Tibial artery (tissue), 4 donors: ENCODE data around the gene MTMR3.

Experiments
- DNase-seq, 2 donors: peaks; one replicate each; pipeline ENCODE4 v3.0.0-alpha.2; 2019
- H3K27ac ChIP-seq, 2 donors: fragments of 200-600 bp; sonication (generic) in 1 of 2; 1 replicate in 1 of 2; 2 replicates in 1 of 2; pipeline ENCODE4 v1.5.1; 2018 to 2019; ENCODE audit warnings: mild to moderate bottlenecking in 1 of 2
- H3K27me3 ChIP-seq, 2 donors: fragments of 200-600 bp; sonication (generic) in 1 of 2; one replicate each; pipeline versions ENCODE4 v1.5.1 to v1.6.0; 2016 to 2019
- H3K36me3 ChIP-seq, 3 donors: fragments of 200-600 bp; sonication (generic) in 2 of 3; one replicate each; pipeline ENCODE4 v1.5.1; 2016 to 2019; ENCODE audit warnings: mild to moderate bottlenecking in 2 of 3
- H3K4me1 ChIP-seq, 4 donors: fragments of 200-600 bp; sonication (generic) in 2 of 4; 1 replicate in 3 of 4; 2 replicates in 1 of 4; pipeline ENCODE4 v1.5.1; 2016 to 2019
- H3K4me3 ChIP-seq, 2 donors: fragments of 200-600 bp; sonication (generic) in 1 of 2; 1 replicate in 1 of 2; 2 replicates in 1 of 2; pipeline ENCODE4 v1.5.1; 2018 to 2019; ENCODE audit warnings: mild to moderate bottlenecking in 2 of 2
- H3K9me3 ChIP-seq, 3 donors: fragments of 200-600 bp; sonication (generic) in 1 of 3; one replicate each; pipeline ENCODE4 v1.5.1; 2016 to 2019
- CTCF ChIP-seq, 2 experiments: fragments of 200-600 bp in 1 of 2; fragments of 450-650 bp in 1 of 2; IDR thresholded peaks; one replicate each; pipeline ENCODE4 v1.5.1; 2017 to 2019; ENCODE audit warnings: antibody characterized with exemption in 2 of 2, mild to moderate bottlenecking in 1 of 2, moderate library complexity in 1 of 2
- intact Hi-C: fragments of 100-400 bp; cut with DNase I; formaldehyde crosslinking; loops from one replicate; pipeline ENCODE4 v1.15.0; 2023; ENCODE audit warnings: low total_unique reads

Gene MTMR3

GRCh38 chr22:30026756-30027155 lies 143.8 kb downstream of the MTMR3 start:
- no peak for TF ChIP-seq CTCF (IDR thresholded peaks at IDR 0.05)
- Histone ChIP-seq H3K27me3 (no peaks in the 10 kb centered on the region), H3K4me1 (peaks cover 0 to 10% (median 0%) of the 10 kb centered on the region in 4 donors), H3K9me3 (no peaks in the 10 kb centered on the region), H3K4me3 (no peak overlapping the region), H3K27ac (no peak overlapping the region), H3K36me3 (peaks cover 53 to 79% (median 66%) of the 10 kb centered on the region in 3 donors)
- DNase-seq = no peak
- intact Hi-C loops = no loop called here

- H3K4me1 ChIP-seq = peaks cover 0 to 10% (median 0%) of the 10 kb centered on the region in 4 donors
- no peak overlapping the region for H3K4me3 ChIP-seq
- no peak for DNase-seq
- intact Hi-C loops = no loop called here
- H3K9me3 ChIP-seq = no peaks in the 10 kb centered on the region
- TF ChIP-seq CTCF (IDR thresholded peaks at IDR 0.05) = no peak
- H3K27me3 ChIP-seq = no peaks in the 10 kb centered on the region
- H3K27ac ChIP-seq = no peak overlapping the region
- H3K36me3 ChIP-seq = peaks cover 49 to 75% (median 62%) of the 10 kb centered on the region in 3 donors
These were observed 144.2 kb downstream of the MTMR3 start for GRCh38 chr22:30027169-30027568.

- intact Hi-C loops = no loop called here
- TF ChIP-seq CTCF (IDR thresholded peaks at IDR 0.05) = no peak
- Histone ChIP-seq H3K27me3 (no peaks in the 10 kb centered on the region), H3K27ac (no peak overlapping the region), H3K36me3 (peaks cover 44 to 69% (median 56%) of the 10 kb centered on the region in 3 donors), H3K4me3 (no peak overlapping the region), H3K4me1 (peaks cover 0 to 10% (median 0%) of the 10 kb centered on the region in 4 donors), H3K9me3 (no peaks in the 10 kb centered on the region)
- no peak for DNase-seq
These were observed 144.8 kb downstream of the MTMR3 start for GRCh38 chr22:30027791-30028190.

GRCh38 chr22:30028731-30029130 lies 145.8 kb downstream of the MTMR3 start:
- Histone ChIP-seq H3K4me3 (no peak overlapping the region), H3K4me1 (peaks cover 0 to 10% (median 0%) of the 10 kb centered on the region in 4 donors), H3K9me3 (no peaks in the 10 kb centered on the region), H3K36me3 (peaks cover 34 to 59% (median 47%) of the 10 kb centered on the region in 3 donors), H3K27ac (no peak overlapping the region), H3K27me3 (no peaks in the 10 kb centered on the region)
- DNase-seq = no peak
- no peak for TF ChIP-seq CTCF (IDR thresholded peaks at IDR 0.05)
- intact Hi-C loops = no loop called here

GRCh38 chr22:30029512-30029911 lies 146.5 kb downstream of the MTMR3 start:
- Histone ChIP-seq H3K4me3 (no peak overlapping the region), H3K27ac (no peak overlapping the region), H3K4me1 (peaks cover 0 to 10% (median 0%) of the 10 kb centered on the region in 4 donors), H3K9me3 (no peaks in the 10 kb centered on the region), H3K36me3 (peaks cover 26 to 51% (median 39%) of the 10 kb centered on the region in 3 donors), H3K27me3 (no peaks in the 10 kb centered on the region)
- no peak for TF ChIP-seq CTCF (IDR thresholded peaks at IDR 0.05)
- intact Hi-C loops = no loop called here
- DNase-seq = no peak

- Histone ChIP-seq H3K36me3 (peaks cover 18 to 43% (median 31%) of the 10 kb centered on the region in 3 donors), H3K4me3 (no peak overlapping the region), H3K9me3 (no peaks in the 10 kb centered on the region), H3K27me3 (no peaks in the 10 kb centered on the region), H3K27ac (no peak overlapping the region), H3K4me1 (peaks cover 0 to 5% (median 0%) of the 10 kb centered on the region in 4 donors)
- no peak for TF ChIP-seq CTCF (IDR thresholded peaks at IDR 0.05)
- no peak for DNase-seq
- intact Hi-C loops = no loop called here
These were observed 147.4 kb downstream of the MTMR3 start for GRCh38 chr22:30030329-30030728.
